ENCODE results near the gene CCT5.
"Not testable (repeated sequence)": the region's sequence is repeated elsewhere in the genome, so short reads cannot be mapped to it uniquely, and the experiment has no call there.

The CCT5 gene

GRCh38 chr5:10247217-10247616 is 2.9 kb upstream of the CCT5 start:
- H3K4me1 ChIP-seq (ENCODE audit: insufficient read depth, low read length) = peaks cover 20% of the 10 kb centered on the region
- not testable (repeated sequence) for H3K36me3 ChIP-seq (ENCODE audit: insufficient read depth, low read length); H3K27me3 ChIP-seq (ENCODE audit: control insufficient read depth in 1 of 2, insufficient read depth in 2 of 2, low read length in 2 of 2); H3K4me3 ChIP-seq (ENCODE audit: low read depth in 1 of 2, low read length in 2 of 2); H3K9me3 ChIP-seq (ENCODE audit: low read length); H3K27ac ChIP-seq (ENCODE audit: low read depth, low read length); H3K9ac ChIP-seq (ENCODE audit: low read length)

GRCh38 chr5:10248378-10249260 is 1.5 kb upstream of the CCT5 start:
- H3K4me1 ChIP-seq (ENCODE audit: insufficient read depth, low read length) = peaks cover 20% of the 10 kb centered on the region
- H3K9me3 ChIP-seq (ENCODE audit: low read length) = no peaks in the 10 kb centered on the region
- peak overlapping the region; percentile 68 to 84 for H3K4me3 ChIP-seq (ENCODE audit: low read depth in 1 of 2, low read length in 2 of 2)
- no peaks in the 10 kb centered on the region for H3K27me3 ChIP-seq (ENCODE audit: control insufficient read depth in 1 of 2, insufficient read depth in 2 of 2, low read length in 2 of 2)
- peak overlapping the region; percentile 98 for H3K27ac ChIP-seq (ENCODE audit: low read depth, low read length)
- peaks cover 3% of the 10 kb centered on the region for H3K36me3 ChIP-seq (ENCODE audit: insufficient read depth, low read length)
- H3K9ac ChIP-seq (ENCODE audit: low read length) = peak overlapping the region; percentile 79

GRCh38 chr5:10250806-10251276 is 761 bp downstream of the CCT5 start:
- Histone ChIP-seq H3K36me3 (ENCODE audit: insufficient read depth, low read length) (peaks cover 19% of the 10 kb centered on the region), H3K9me3 (ENCODE audit: low read length) (no peaks in the 10 kb centered on the region), H3K4me3 (ENCODE audit: low read depth in 1 of 2, low read length in 2 of 2) (peak overlapping the region; percentile 84 to 97), H3K9ac (ENCODE audit: low read length) (peak overlapping the region; percentile 92), H3K4me1 (ENCODE audit: insufficient read depth, low read length) (peaks cover 20% of the 10 kb centered on the region), H3K27ac (ENCODE audit: low read depth, low read length) (peak overlapping the region; percentile 98), H3K27me3 (ENCODE audit: control insufficient read depth in 1 of 2, insufficient read depth in 2 of 2, low read length in 2 of 2) (no peaks in the 10 kb centered on the region)

GRCh38 chr5:10251405-10251804 is 1.3 kb downstream of the CCT5 start:
- H3K27ac ChIP-seq (ENCODE audit: low read depth, low read length) = no peak overlapping the region
- H3K4me3 ChIP-seq (ENCODE audit: low read depth in 1 of 2, low read length in 2 of 2) = peak overlapping the region; percentile 84 to 97

GRCh38 chr5:10253390-10253789 is 3.3 kb downstream of the CCT5 start:
- H3K4me3 ChIP-seq (ENCODE audit: low read depth in 1 of 2, low read length in 2 of 2) = no peak overlapping the region
- no peaks in the 10 kb centered on the region for H3K27me3 ChIP-seq (ENCODE audit: control insufficient read depth in 1 of 2, insufficient read depth in 2 of 2, low read length in 2 of 2)
- peaks cover 44% of the 10 kb centered on the region for H3K36me3 ChIP-seq (ENCODE audit: insufficient read depth, low read length)
- no peaks in the 10 kb centered on the region for H3K9me3 ChIP-seq (ENCODE audit: low read length)
- H3K4me1 ChIP-seq (ENCODE audit: insufficient read depth, low read length) = peaks cover 20% of the 10 kb centered on the region
- no peak overlapping the region for H3K27ac ChIP-seq (ENCODE audit: low read depth, low read length)
- H3K9ac ChIP-seq (ENCODE audit: low read length) = no peak overlapping the region

More at GRCh38 chr5:10251405-10251804, 1.3 kb downstream of the CCT5 start:
- peaks cover 24% of the 10 kb centered on the region for H3K36me3 ChIP-seq (ENCODE audit: insufficient read depth, low read length)
- H3K4me1 ChIP-seq (ENCODE audit: insufficient read depth, low read length) = peaks cover 20% of the 10 kb centered on the region
- H3K9me3 ChIP-seq (ENCODE audit: low read length) = no peaks in the 10 kb centered on the region
- H3K9ac ChIP-seq (ENCODE audit: low read length) = peak overlapping the region; percentile 92
- no peaks in the 10 kb centered on the region for H3K27me3 ChIP-seq (ENCODE audit: control insufficient read depth in 1 of 2, insufficient read depth in 2 of 2, low read length in 2 of 2)

GRCh38 chr5:10254686-10255085 is 4.6 kb downstream of the CCT5 start:
- peaks cover 57% of the 10 kb centered on the region for H3K36me3 ChIP-seq (ENCODE audit: insufficient read depth, low read length)
- H3K27me3 ChIP-seq (ENCODE audit: control insufficient read depth in 1 of 2, insufficient read depth in 2 of 2, low read length in 2 of 2) = no peaks in the 10 kb centered on the region
- no peaks in the 10 kb centered on the region for H3K9me3 ChIP-seq (ENCODE audit: low read length)
- no peak overlapping the region for H3K9ac ChIP-seq (ENCODE audit: low read length)
- H3K4me1 ChIP-seq (ENCODE audit: insufficient read depth, low read length) = peaks cover 14% of the 10 kb centered on the region
- no peak overlapping the region for H3K4me3 ChIP-seq (ENCODE audit: low read depth in 1 of 2, low read length in 2 of 2)
- no peak overlapping the region for H3K27ac ChIP-seq (ENCODE audit: low read depth, low read length)

GRCh38 chr5:10257870-10258269 is 7.8 kb downstream of the CCT5 start:
- H3K36me3 ChIP-seq (ENCODE audit: insufficient read depth, low read length) = peaks cover 84% of the 10 kb centered on the region
- H3K9ac ChIP-seq (ENCODE audit: low read length) = no peak overlapping the region
- H3K4me1 ChIP-seq (ENCODE audit: insufficient read depth, low read length) = no peaks in the 10 kb centered on the region
- no peak overlapping the region for H3K27ac ChIP-seq (ENCODE audit: low read depth, low read length)
- H3K9me3 ChIP-seq (ENCODE audit: low read length) = no peaks in the 10 kb centered on the region
- no peaks in the 10 kb centered on the region for H3K27me3 ChIP-seq (ENCODE audit: control insufficient read depth in 1 of 2, insufficient read depth in 2 of 2, low read length in 2 of 2)
- no peak overlapping the region for H3K4me3 ChIP-seq (ENCODE audit: low read depth in 1 of 2, low read length in 2 of 2)

GRCh38 chr5:10259899-10260298 is 9.8 kb downstream of the CCT5 start:
- Histone ChIP-seq H3K27ac (ENCODE audit: low read depth, low read length) (no peak overlapping the region), H3K9ac (ENCODE audit: low read length) (no peak overlapping the region), H3K4me3 (ENCODE audit: low read depth in 1 of 2, low read length in 2 of 2) (no peak overlapping the region)

GRCh38 chr5:10261065-10261464 is 11.0 kb downstream of the CCT5 start:
- no peaks in the 10 kb centered on the region for H3K9me3 ChIP-seq (ENCODE audit: low read length)
- H3K36me3 ChIP-seq (ENCODE audit: insufficient read depth, low read length) = peaks cover 73% of the 10 kb centered on the region
- H3K9ac ChIP-seq (ENCODE audit: low read length) = no peak overlapping the region
- no peaks in the 10 kb centered on the region for H3K4me1 ChIP-seq (ENCODE audit: insufficient read depth, low read length)
- no peaks in the 10 kb centered on the region for H3K27me3 ChIP-seq (ENCODE audit: control insufficient read depth in 1 of 2, insufficient read depth in 2 of 2, low read length in 2 of 2)
- no peak overlapping the region for H3K27ac ChIP-seq (ENCODE audit: low read depth, low read length)
- H3K4me3 ChIP-seq (ENCODE audit: low read depth in 1 of 2, low read length in 2 of 2) = no peak overlapping the region

More at GRCh38 chr5:10259899-10260298, 9.8 kb downstream of the CCT5 start:
- no peaks in the 10 kb centered on the region for H3K27me3 ChIP-seq (ENCODE audit: control insufficient read depth in 1 of 2, insufficient read depth in 2 of 2, low read length in 2 of 2)
- H3K36me3 ChIP-seq (ENCODE audit: insufficient read depth, low read length) = peaks cover 85% of the 10 kb centered on the region
- H3K9me3 ChIP-seq (ENCODE audit: low read length) = no peaks in the 10 kb centered on the region
- no peaks in the 10 kb centered on the region for H3K4me1 ChIP-seq (ENCODE audit: insufficient read depth, low read length)

- H3K4me1 ChIP-seq (ENCODE audit: insufficient read depth, low read length) = no peaks in the 10 kb centered on the region
- no peak overlapping the region for H3K4me3 ChIP-seq (ENCODE audit: low read depth in 1 of 2, low read length in 2 of 2)
- H3K9me3 ChIP-seq (ENCODE audit: low read length) = no peaks in the 10 kb centered on the region
- H3K27me3 ChIP-seq (ENCODE audit: control insufficient read depth in 1 of 2, insufficient read depth in 2 of 2, low read length in 2 of 2) = no peaks in the 10 kb centered on the region
- H3K9ac ChIP-seq (ENCODE audit: low read length) = no peak overlapping the region
- H3K36me3 ChIP-seq (ENCODE audit: insufficient read depth, low read length) = peaks cover 62% of the 10 kb centered on the region
- H3K27ac ChIP-seq (ENCODE audit: low read depth, low read length) = no peak overlapping the region
Observed at GRCh38 chr5:10262121-10262774, 12.2 kb downstream of the CCT5 start.

GRCh38 chr5:10262995-10263394 is 12.9 kb downstream of the CCT5 start:
- Histone ChIP-seq H3K36me3 (ENCODE audit: insufficient read depth, low read length) (peaks cover 54% of the 10 kb centered on the region), H3K4me1 (ENCODE audit: insufficient read depth, low read length) (no peaks in the 10 kb centered on the region), H3K9me3 (ENCODE audit: low read length) (no peaks in the 10 kb centered on the region), H3K27ac (ENCODE audit: low read depth, low read length) (no peak overlapping the region), H3K4me3 (ENCODE audit: low read depth in 1 of 2, low read length in 2 of 2) (no peak overlapping the region), H3K9ac (ENCODE audit: low read length) (no peak overlapping the region), H3K27me3 (ENCODE audit: control insufficient read depth in 1 of 2, insufficient read depth in 2 of 2, low read length in 2 of 2) (no peaks in the 10 kb centered on the region)
